BLaER1 treated with 17β-estradiol and CSF1 and Interleukin-3, amounts not matched to agents 10 nM and 100 nM (cell line): ENCODE results near the gene COMMD1.
"Not testable (repeated sequence)": the region's sequence is repeated elsewhere in the genome, so short reads cannot be mapped to it uniquely, and the experiment has no call there.

ENCODE experiments used
- H3K27ac ChIP-seq, 11 experiments: shearing (Covaris generic); formaldehyde crosslinking; 2 replicates each; pipeline ENCODE4 v1.8.1; 2022
- H3K27me3 ChIP-seq, 11 experiments: shearing (Covaris generic); formaldehyde crosslinking; 2 replicates each; pipeline ENCODE4 v1.8.1; 2022
- H3K36me3 ChIP-seq, 11 experiments: shearing (Covaris generic); formaldehyde crosslinking; 2 replicates each; pipeline ENCODE4 v1.8.1; 2022
- H3K4me1 ChIP-seq, 10 experiments: shearing (Covaris generic); formaldehyde crosslinking; 2 replicates each; pipeline ENCODE4 v1.8.1; 2022
- H3K4me2 ChIP-seq, 11 experiments: shearing (Covaris generic); formaldehyde crosslinking; 2 replicates each; pipeline ENCODE4 v1.8.1; 2022
- H3K4me3 ChIP-seq, 10 experiments: shearing (Covaris generic); formaldehyde crosslinking; 2 replicates each; pipeline ENCODE4 v1.8.1; 2022
- H3K9ac ChIP-seq, 11 experiments: shearing (Covaris generic); formaldehyde crosslinking; 2 replicates each; pipeline ENCODE4 v1.8.1; 2022
- H3K9me3 ChIP-seq, 11 experiments: shearing (Covaris generic); formaldehyde crosslinking; replicated peaks in 1 of 11; 2 replicates each; pipeline ENCODE4 v1.8.1; 2022
- H4K20me1 ChIP-seq, 11 experiments: shearing (Covaris generic); formaldehyde crosslinking; 2 replicates each; pipeline ENCODE4 v1.8.1; 2022
- Cebpa-rat ChIP-seq, 11 experiments: shearing (Covaris generic); IDR thresholded peaks; 2 replicates each; pipeline ENCODE4 v1.8.1; 2022

COMMD1 gene

DNA sequence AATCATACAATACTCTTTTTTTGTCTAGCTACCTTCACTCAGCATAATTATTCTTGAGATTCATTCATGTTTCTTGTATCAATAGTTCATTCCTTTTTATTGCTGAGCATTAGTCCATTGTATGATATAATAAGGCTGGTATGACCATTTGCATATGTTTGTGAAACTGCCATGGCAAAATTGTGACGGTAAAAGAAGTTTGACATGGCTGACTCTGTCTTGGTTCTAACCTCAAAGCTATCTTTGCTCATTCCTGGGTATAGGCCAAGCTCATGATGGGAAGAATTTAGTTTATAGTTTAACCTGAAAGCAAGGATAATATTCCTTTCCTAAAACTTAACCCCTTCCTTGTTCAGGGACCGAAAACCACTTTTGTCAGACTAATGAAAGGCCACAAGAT lies 46.4 kb downstream of the COMMD1 start:
- Histone ChIP-seq H3K9ac (no peak overlapping the region), H3K4me2 (no peak overlapping the region), H3K9me3 (peaks cover 19 to 30% (median 28%) of the 10 kb centered on the region in 11 experiments), H4K20me1 (no peaks in the 10 kb centered on the region), H3K4me3 (no peak overlapping the region), H3K36me3 (peaks cover 4 to 24% (median 19%) of the 10 kb centered on the region in 11 experiments; a peak in 15 of 22 replicates), H3K27me3 (no peaks in the 10 kb centered on the region), H3K27ac (no peak overlapping the region), H3K4me1 (peaks cover 0 to 6% (median 0%) of the 10 kb centered on the region in 10 experiments; a peak in 3 of 20 replicates)
- no peak for TF ChIP-seq Cebpa-rat (IDR thresholded peaks at IDR 0.05)

DNA sequence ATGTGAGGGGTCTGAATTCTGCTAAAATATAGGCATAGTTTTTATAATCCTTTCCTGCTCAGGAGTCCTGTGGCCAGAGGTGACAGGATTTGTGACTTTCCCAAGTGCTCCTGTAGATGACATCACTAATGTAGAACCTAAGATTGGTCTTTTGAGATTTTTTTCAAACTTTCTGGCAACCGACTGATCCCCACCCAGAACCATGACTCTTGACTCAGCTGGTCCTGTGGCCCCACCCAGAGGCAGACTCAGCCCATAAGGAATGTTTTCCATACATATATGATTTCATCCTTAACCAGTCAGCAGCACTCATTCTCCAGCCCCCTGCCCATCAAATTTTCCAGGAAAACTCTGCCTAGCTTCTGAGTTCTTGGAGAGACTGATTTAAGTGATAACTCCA lies 46.8 kb downstream of the COMMD1 start:
- peaks cover 4 to 24% (median 19%) of the 10 kb centered on the region in 11 experiments; a peak in 15 of 22 replicates for H3K36me3 ChIP-seq

GRCh38 chr2:61954856-61955255 lies 49.4 kb downstream of the COMMD1 start:
- not testable (repeated sequence) for H3K4me2 ChIP-seq, H3K27me3 ChIP-seq, H4K20me1 ChIP-seq, H3K4me3 ChIP-seq, H3K27ac ChIP-seq, H3K9ac ChIP-seq
- Histone ChIP-seq H3K4me1 (peaks cover 4 to 14% (median 8%) of the 10 kb centered on the region in 10 experiments; a peak in 19 of 20 replicates), H3K9me3 (peaks cover 19 to 35% (median 28%) of the 10 kb centered on the region in 11 experiments), H3K36me3 (peaks cover 4 to 26% (median 19%) of the 10 kb centered on the region in 11 experiments; a peak in 15 of 22 replicates)

More for the DNA sequence above, 46.8 kb downstream of the COMMD1 start:
- Histone ChIP-seq H3K4me1 (peaks cover 0 to 6% (median 0%) of the 10 kb centered on the region in 10 experiments; a peak in 3 of 20 replicates), H3K9ac (no peak overlapping the region), H4K20me1 (no peaks in the 10 kb centered on the region), H3K27ac (no peak overlapping the region), H3K4me2 (no peak overlapping the region), H3K4me3 (no peak overlapping the region), H3K9me3 (peaks cover 19 to 30% (median 28%) of the 10 kb centered on the region in 11 experiments), H3K27me3 (no peaks in the 10 kb centered on the region)
- TF ChIP-seq Cebpa-rat (IDR thresholded peaks at IDR 0.05): no peak

DNA sequence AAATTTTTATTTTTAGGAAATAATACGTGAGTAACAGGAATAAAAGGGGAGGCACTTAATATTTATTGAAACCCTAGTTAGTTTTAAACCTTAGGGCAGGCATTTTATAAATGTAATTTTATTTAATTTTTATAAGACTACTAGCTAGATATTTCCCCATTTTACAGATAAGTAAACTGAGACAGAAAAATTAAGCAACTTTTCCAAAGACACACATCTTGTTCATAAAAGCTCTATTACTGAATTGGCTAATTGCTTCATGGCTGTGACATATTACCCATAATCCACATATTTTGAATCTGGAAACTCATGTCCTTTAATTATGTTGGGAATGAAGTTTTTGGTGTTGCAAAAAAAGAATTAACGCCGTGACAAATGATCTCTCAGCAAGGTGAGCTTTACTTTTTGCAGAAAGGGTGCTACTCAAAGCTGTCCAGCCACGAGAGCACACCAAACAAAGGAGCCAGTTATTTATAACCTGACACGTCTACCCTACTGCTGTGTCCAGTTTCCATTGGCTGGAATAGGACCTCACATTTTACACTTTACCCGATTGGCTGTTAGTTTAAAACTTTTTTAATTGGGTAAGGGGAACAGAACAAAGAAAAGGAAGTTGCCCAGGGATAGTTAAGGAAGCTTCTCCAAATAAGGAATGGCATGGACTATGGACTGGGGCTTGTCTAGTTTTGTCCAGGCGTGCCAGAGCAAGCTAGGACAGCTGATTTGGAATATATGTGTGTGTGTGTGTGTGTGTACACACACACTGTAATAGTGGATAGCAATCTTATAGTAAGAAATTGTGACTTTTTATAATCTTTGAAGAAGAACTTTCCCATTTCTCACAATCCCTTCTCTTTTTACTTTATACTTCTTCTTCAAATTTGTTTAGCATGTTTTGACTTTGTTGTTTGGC lies 54.2 kb downstream of the COMMD1 start:
- no peaks in the 10 kb centered on the region for H4K20me1 ChIP-seq
- no peaks in the 10 kb centered on the region for H3K27me3 ChIP-seq
- H3K4me2 ChIP-seq: no peak overlapping the region
- no peak overlapping the region for H3K9ac ChIP-seq
- no peak for TF ChIP-seq Cebpa-rat (IDR thresholded peaks at IDR 0.05)
- peaks cover 0 to 12% (median 0%) of the 10 kb centered on the region in 11 experiments; a peak in 4 of 22 replicates for H3K36me3 ChIP-seq
- no peak overlapping the region for H3K4me3 ChIP-seq
- H3K4me1 ChIP-seq: peaks cover 4 to 10% (median 8%) of the 10 kb centered on the region in 10 experiments; a peak in 19 of 20 replicates
- no peak overlapping the region for H3K27ac ChIP-seq
- peaks cover 0 to 17% (median 9%) of the 10 kb centered on the region in 11 experiments; a peak in 11 of 22 replicates for H3K9me3 ChIP-seq

- no peak for TF ChIP-seq Cebpa-rat (IDR thresholded peaks at IDR 0.05)
Observed at GRCh38 chr2:61961231-61961901, 55.9 kb downstream of the COMMD1 start.

GRCh38 chr2:61962095-61962984 lies 56.9 kb downstream of the COMMD1 start:
- Histone ChIP-seq H3K9me3 (peaks cover 0 to 17% (median 9%) of the 10 kb centered on the region in 11 experiments; a peak in 11 of 22 replicates), H3K27ac (no peak overlapping the region), H3K4me3 (no peak overlapping the region), H4K20me1 (no peaks in the 10 kb centered on the region), H3K9ac (no peak overlapping the region), H3K27me3 (no peaks in the 10 kb centered on the region), H3K36me3 (peaks cover 0 to 12% (median 0%) of the 10 kb centered on the region in 11 experiments; a peak in 4 of 22 replicates), H3K4me2 (no peak overlapping the region), H3K4me1 (peaks cover 4 to 10% (median 8%) of the 10 kb centered on the region in 10 experiments; a peak in 19 of 20 replicates)
- TF ChIP-seq Cebpa-rat (IDR thresholded peaks at IDR 0.05): no peak

More at GRCh38 chr2:61961231-61961901, 55.9 kb downstream of the COMMD1 start:
- Histone ChIP-seq H3K4me3 (no peak overlapping the region), H3K36me3 (peaks cover 0 to 12% (median 0%) of the 10 kb centered on the region in 11 experiments; a peak in 4 of 22 replicates), H3K4me2 (no peak overlapping the region), H3K27me3 (no peaks in the 10 kb centered on the region), H3K27ac (no peak overlapping the region), H3K9me3 (peaks cover 0 to 17% (median 9%) of the 10 kb centered on the region in 11 experiments; a peak in 11 of 22 replicates), H4K20me1 (no peaks in the 10 kb centered on the region), H3K9ac (no peak overlapping the region), H3K4me1 (peaks cover 4 to 10% (median 8%) of the 10 kb centered on the region in 10 experiments; a peak in 19 of 20 replicates)

- Histone ChIP-seq H3K9me3 (peaks cover 0 to 2% (median 0%) of the 10 kb centered on the region in 11 experiments; a peak in 4 of 22 replicates), H3K4me2 (no peak overlapping the region), H3K9ac (no peak overlapping the region), H4K20me1 (no peaks in the 10 kb centered on the region; a peak in 1 of 22 replicates), H3K27ac (no peak overlapping the region), H3K27me3 (no peaks in the 10 kb centered on the region), H3K4me1 (no peaks in the 10 kb centered on the region; a peak in 1 of 20 replicates), H3K36me3 (no peaks in the 10 kb centered on the region), H3K4me3 (no peak overlapping the region)
- no peak for TF ChIP-seq Cebpa-rat (IDR thresholded peaks at IDR 0.05)
Observed at GRCh38 chr2:61966087-61966727, 60.7 kb downstream of the COMMD1 start.

DNA sequence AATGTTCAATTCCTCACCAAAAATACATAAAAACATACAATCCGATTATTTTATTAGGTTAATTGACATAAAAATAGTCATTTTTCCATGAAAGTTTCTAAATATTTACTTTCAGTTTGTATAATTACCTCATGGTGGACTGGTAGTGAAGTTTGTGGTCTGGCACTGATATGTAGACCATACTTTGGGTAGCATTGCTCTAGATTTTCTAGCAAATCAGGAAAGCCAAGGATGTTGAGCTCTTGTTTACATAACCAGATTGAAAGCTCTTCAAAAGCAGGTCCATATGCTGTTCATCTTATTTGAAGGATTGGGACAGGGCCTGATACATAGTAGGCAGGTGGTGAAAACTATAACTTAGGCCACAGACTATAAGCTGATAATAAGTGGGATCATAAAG lies 61.8 kb downstream of the COMMD1 start:
- no peaks in the 10 kb centered on the region; a peak in 1 of 22 replicates for H4K20me1 ChIP-seq
- no peak for TF ChIP-seq Cebpa-rat (IDR thresholded peaks at IDR 0.05)
- H3K36me3 ChIP-seq: no peaks in the 10 kb centered on the region
- no peaks in the 10 kb centered on the region for H3K27me3 ChIP-seq
- no peak overlapping the region for H3K4me3 ChIP-seq
- H3K9me3 ChIP-seq: no peaks in the 10 kb centered on the region
- H3K4me1 ChIP-seq: no peaks in the 10 kb centered on the region; a peak in 1 of 20 replicates
- H3K9ac ChIP-seq: no peak overlapping the region
- H3K27ac ChIP-seq: no peak overlapping the region
- no peak overlapping the region for H3K4me2 ChIP-seq
